Heart right ventricle (tissue), 16 donors: Measurements from ENCODE around the gene CDKN2D. TPM values are rescaled to one million over a fixed set of nuclear protein-coding genes. Genes with fewer than 3 reads are reported as not detected.

Experiments used
- ATAC-seq, 8 donors: fragments of 200-7000 bp; cut with Tn5 transposase; one replicate each; pipeline ENCODE4 v1.9.1; 2020; ENCODE audit warnings: mild to moderate bottlenecking in 8 of 8, moderate library complexity in 8 of 8, moderate number of reproducible peaks in 1 of 8
- DNase-seq, 2 donors: peaks; one replicate each; pipeline ENCODE4 v3.0.0-alpha.2; 2020
- H3K27ac ChIP-seq, 10 donors: fragments of 200-600 bp; sonication (generic) in 2 of 10; one replicate each; pipeline versions ENCODE4 v1.5.0 to v1.8.0; 2020 to 2022; ENCODE audit warnings: mild to moderate bottlenecking in 3 of 10
- H3K27me3 ChIP-seq, 7 donors: fragments of 200-600 bp; one replicate each; pipeline ENCODE4 v1.8.0; 2021 to 2022; ENCODE audit warnings: mild to moderate bottlenecking in 2 of 7
- H3K36me3 ChIP-seq, 9 donors: fragments of 200-600 bp; sonication (generic) in 1 of 9; one replicate each; pipeline versions ENCODE4 v1.5.0 to v1.8.0; 2020 to 2022; ENCODE audit warnings: mild to moderate bottlenecking in 2 of 9
- H3K4me1 ChIP-seq, 9 donors: fragments of 200-600 bp; sonication (generic) in 1 of 9; one replicate each; pipeline versions ENCODE4 v1.5.0 to v1.8.0; 2020 to 2022; ENCODE audit warnings: mild to moderate bottlenecking in 4 of 9
- H3K4me3 ChIP-seq, 10 donors: fragments of 200-600 bp; sonication (generic) in 2 of 10; one replicate each; pipeline versions ENCODE4 v1.5.0 to v1.8.0; 2020 to 2022; ENCODE audit warnings: mild to moderate bottlenecking in 7 of 10, moderate library complexity in 2 of 10
- H3K9me3 ChIP-seq, 11 donors: fragments of 200-600 bp in 10 of 11; sonication (generic) in 2 of 11; one replicate each; pipeline versions ENCODE4 v1.5.0 to v1.8.0; 2013 to 2022; ENCODE audit warnings: mild to moderate bottlenecking in 2 of 11, control low read depth in 1 of 11, moderate library complexity in 1 of 11
- WGBS, 2 donors: extraction: QIAGEN DNeasy Blood & Tissue Kit; methylation state at CpG; one replicate each; pipeline ENCODE4 v1.1.7; 2013; ENCODE audit warnings: inconsistent platforms in 1 of 2; 5-methylcytosine and 5-hydroxymethylcytosine counted together
- intact Hi-C, 10 donors: fragments of 100-400 bp; cut with DNase I; formaldehyde crosslinking; loops; one replicate each; pipeline versions ENCODE4 v1.11.1 to v1.14.2; 2022
- polyA plus RNA-seq, 2 donors: library from polyadenylated mRNA; stranded (reverse); fragments of 200-250 nt; gene quantifications; one replicate each; pipeline ENCODE4 v1.2.3, GENCODE V29; 2013
- total RNA-seq, 10 donors: library from RNA; stranded (reverse); fragmentation: NEBNext Ultra II Directional in 3 of 10; extraction: Animal tissue kit (Norgen Biotek cat#: 25700) in 3 of 10; gene quantifications; one replicate each; pipeline versions ENCODE4 v1.2.1 to v1.2.4, GENCODE V29; 2021 to 2023
- TF ChIP-seq, protein P1 (sequence below), 9 donors: fragments of 200-600 bp; sonication (generic) in 2 of 9; IDR thresholded peaks; one replicate each; pipeline versions ENCODE4 v1.5.0 to v1.8.0; 2021 to 2022; ENCODE audit warnings: antibody characterized with exemption in 9 of 9, mild to moderate bottlenecking in 5 of 9, moderate library complexity in 1 of 9
- donor health status: Arrhythmogenic right ventricular cardiomyopathy.
- donor health status: ischemic (EF 13 %, LVEDD 7.1; RV severe dilation, severe dysfunction).
- donor health status: healthy with polysubstance abuse.
- donor health status: DM: no; HTN: yes; CAD: no.
- donor health status: DM: no; HTN: no; CAD: no.
- donor health status: ischemic (EF 25% LVEDD 6.9; RV normal size, moderate dysfunction).
- donor health status: ischemic (EF 25% LVEDD 5.7; RV mildly dilated, moderate dysfunction).
- donor health status: healthy.
- donor health status: DM: yes; HTN: yes; CAD: no.
- donor health status: Ischemic cardiomyopathy.
- donor health status: ischemic (EF 35%, LVEDD 5.7; RV mildly dilated, moderate dysfunction).
- donor health status: nonischemic (EF 11% LVEDD 7.7; RV severe dilation, severe dysfunction).
- donor health status: DM: yes; HTN: yes; CAD: no.
- donor health status: PGD.
- donor health status: ischemic (EF 29% LVEDD 5.4; RV normal size, mild dysfunction).
- donor health status: nonischemic (EF 23%, LVEDD 6.1; RV moderate dilation, normal function).

Gene CDKN2D
- total and polyA plus RNA-seq, 12 donors: 5.7 to 25.6 (median 10.3) TPM

DNA sequence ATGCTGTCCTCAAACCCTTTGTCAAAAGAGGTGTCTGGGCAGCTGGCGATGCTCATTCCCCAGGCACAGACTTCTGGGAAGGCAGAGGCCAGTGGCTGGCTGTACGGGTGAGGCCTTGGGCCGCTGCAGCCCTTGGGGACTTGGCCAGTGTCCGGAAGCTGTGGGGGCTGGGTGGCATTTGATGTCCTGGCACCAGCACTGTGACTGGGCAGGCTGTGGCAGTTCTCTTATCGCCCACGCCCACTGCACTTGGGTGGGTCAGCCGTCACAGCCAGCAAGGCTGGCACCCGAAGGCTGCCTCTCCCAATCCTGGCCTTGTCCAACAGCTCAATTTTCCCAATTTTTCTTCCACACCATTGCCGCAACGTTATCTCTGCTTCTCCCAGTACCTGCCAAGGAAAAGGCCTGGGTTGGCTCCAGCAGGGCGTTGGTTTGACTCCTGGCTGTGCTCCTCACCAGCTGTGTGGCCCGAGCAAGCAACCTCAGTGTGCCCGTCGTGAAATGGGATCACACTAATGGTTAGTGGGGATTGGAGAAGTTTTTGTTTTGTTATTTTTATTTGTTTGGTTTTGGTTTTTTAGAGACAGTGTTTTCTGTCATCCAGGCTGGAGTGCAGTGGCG, 43.8 kb upstream of the CDKN2D start:
- peak; percentile 90 to 99 (median 98) for ATAC-seq

DNA sequence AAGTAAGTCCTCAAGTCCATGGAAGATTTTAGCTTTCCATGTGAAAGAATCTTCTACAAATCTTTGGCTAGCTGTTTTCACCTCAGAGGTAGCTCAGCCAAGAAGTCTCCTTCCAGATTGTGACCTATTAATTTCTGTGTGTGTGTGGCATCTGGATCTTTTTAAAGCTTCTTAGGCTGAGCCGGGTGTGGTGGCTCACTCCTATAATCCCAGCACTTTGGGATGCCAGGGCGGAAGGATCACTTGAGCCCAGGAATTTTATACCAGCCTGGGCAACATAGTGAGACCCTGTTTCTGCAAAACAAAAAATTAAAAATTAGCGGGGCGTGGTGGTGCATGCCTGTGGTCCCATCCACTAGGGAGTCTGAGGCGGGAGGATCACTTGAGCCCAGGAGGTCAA, 43.1 kb upstream of the CDKN2D start:
- ATAC-seq (peak in 1 of 8 donors; percentile 25), DNase-seq (no peak)
- TF ChIP-seq, protein P1, sequence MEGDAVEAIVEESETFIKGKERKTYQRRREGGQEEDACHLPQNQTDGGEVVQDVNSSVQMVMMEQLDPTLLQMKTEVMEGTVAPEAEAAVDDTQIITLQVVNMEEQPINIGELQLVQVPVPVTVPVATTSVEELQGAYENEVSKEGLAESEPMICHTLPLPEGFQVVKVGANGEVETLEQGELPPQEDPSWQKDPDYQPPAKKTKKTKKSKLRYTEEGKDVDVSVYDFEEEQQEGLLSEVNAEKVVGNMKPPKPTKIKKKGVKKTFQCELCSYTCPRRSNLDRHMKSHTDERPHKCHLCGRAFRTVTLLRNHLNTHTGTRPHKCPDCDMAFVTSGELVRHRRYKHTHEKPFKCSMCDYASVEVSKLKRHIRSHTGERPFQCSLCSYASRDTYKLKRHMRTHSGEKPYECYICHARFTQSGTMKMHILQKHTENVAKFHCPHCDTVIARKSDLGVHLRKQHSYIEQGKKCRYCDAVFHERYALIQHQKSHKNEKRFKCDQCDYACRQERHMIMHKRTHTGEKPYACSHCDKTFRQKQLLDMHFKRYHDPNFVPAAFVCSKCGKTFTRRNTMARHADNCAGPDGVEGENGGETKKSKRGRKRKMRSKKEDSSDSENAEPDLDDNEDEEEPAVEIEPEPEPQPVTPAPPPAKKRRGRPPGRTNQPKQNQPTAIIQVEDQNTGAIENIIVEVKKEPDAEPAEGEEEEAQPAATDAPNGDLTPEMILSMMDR (IDR thresholded peaks at IDR 0.05): no peak
- H3K4me3 ChIP-seq: no peak overlapping the region
- 76 to 78% methylated on average over 5 of the region's 5 CpGs for WGBS, 2 donors
- peak overlapping the region; percentile 58 to 84 (median 74) for H3K27ac ChIP-seq
- H3K36me3 ChIP-seq: peaks cover 0 to 5% (median 0%) of the 10 kb centered on the region in 9 donors
- peaks cover 15 to 59% (median 44%) of the 10 kb centered on the region in 9 donors for H3K4me1 ChIP-seq
- no peaks in the 10 kb centered on the region for H3K27me3 ChIP-seq
- H3K9me3 ChIP-seq: no peaks in the 10 kb centered on the region
- intact Hi-C loops: no loop called here

More for the DNA sequence above, 43.8 kb upstream of the CDKN2D start:
- WGBS, 2 donors: 32 to 40% methylated on average over 15 of the region's 15 CpGs
- intact Hi-C loops: loop anchor here in 1 of 10 donors (1.0 kb wide), 1 partner anchor 13 kb away; the partner anchor contains the start of gene SLC44A2
- TF ChIP-seq, protein P1 (IDR thresholded peaks at IDR 0.05): no peak
- Histone ChIP-seq H3K4me3 (peak overlapping the region in 1 of 10 donors; percentile 21), H3K9me3 (no peaks in the 10 kb centered on the region), H3K27me3 (no peaks in the 10 kb centered on the region), H3K27ac (peak overlapping the region; percentile 58 to 84 (median 74)), H3K4me1 (peaks cover 15 to 60% (median 49%) of the 10 kb centered on the region in 9 donors), H3K36me3 (peaks cover 0 to 5% (median 0%) of the 10 kb centered on the region in 9 donors)
- DNase-seq: peak; percentile 84 to 86

DNA sequence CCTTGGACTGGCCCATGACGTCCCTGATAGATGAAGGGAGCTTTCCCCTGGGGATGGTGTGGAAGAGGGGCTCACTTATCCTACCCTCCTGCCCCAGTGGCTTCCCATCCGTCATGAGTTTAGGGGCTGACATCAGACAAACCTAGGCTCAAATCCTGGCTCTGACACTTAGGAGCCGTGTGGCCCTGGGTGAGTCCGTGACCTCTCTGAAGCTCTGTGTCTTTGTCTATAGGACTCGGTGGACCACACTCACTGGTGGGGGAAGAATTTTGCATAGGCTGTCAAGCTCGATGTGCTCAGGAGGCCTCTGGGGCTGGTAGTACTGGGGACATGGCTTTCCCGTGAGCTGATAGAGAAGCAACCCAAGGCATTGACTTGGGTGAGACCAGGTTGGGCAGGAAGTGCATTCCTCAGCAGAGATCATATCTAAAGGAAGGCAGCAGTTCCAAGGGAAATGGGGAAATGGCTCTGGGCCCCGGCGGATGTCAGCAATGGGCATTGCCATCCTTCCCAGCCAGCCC, 35.7 kb upstream of the CDKN2D start:
- peak; percentile 33 to 37 for DNase-seq
- H3K4me1 ChIP-seq: peaks cover 0 to 41% (median 36%) of the 10 kb centered on the region in 9 donors
- TF ChIP-seq, protein P1 (IDR thresholded peaks at IDR 0.05): no peak
- ATAC-seq: peak in 6 of 8 donors; percentile 12 to 37 (median 29)
- no peaks in the 10 kb centered on the region for H3K27me3 ChIP-seq
- intact Hi-C loops: loop anchor here in 1 of 10 donors (5.0 kb wide), 1 partner anchor 33 kb away; no protein-coding TSS in a partner anchor
- 62 to 67% methylated on average over 9 of the region's 9 CpGs for WGBS, 2 donors
- peaks cover 0 to 5% (median 0%) of the 10 kb centered on the region in 11 donors for H3K9me3 ChIP-seq
- H3K27ac ChIP-seq: peak overlapping the region; percentile 91 to 99 (median 98)
- H3K4me3 ChIP-seq: peak overlapping the region in 7 of 10 donors; percentile 92 to 100 (median 100)
- no peaks in the 10 kb centered on the region for H3K36me3 ChIP-seq

DNA sequence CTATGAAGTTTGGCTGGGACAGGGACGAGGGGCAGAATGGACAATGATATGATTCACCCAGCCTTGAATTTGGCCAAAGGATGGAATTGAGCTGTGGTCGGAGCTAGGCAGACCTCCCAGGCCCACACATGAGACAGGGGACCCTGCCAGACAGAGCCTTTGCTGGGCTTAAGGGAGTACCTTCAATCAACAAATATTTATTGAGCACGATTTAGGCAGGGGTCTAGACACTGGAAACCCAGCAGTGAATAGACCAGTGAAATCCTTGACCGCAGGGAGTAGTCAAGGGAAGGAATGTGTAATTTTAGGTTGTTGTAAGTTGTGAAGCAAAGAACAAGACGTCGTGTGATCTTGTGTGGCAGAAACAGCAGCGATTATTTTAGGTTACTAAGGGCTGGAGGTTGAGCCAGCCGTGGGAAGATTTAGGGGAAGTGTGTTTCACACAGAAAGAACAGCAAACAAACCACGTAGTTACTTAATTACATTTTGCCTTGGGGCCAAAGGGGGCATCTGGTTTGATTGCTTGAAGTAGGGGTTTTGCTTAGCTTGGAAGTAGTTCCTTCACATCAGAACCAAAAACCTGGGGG, 35.2 kb upstream of the CDKN2D start:
- TF ChIP-seq, protein P1 (IDR thresholded peaks at IDR 0.05): no peak
- Histone ChIP-seq H3K4me3 (peak overlapping the region in 9 of 10 donors; percentile 92 to 100 (median 100)), H3K4me1 (peaks cover 0 to 41% (median 36%) of the 10 kb centered on the region in 9 donors), H3K27me3 (no peaks in the 10 kb centered on the region), H3K9me3 (peaks cover 0 to 5% (median 0%) of the 10 kb centered on the region in 11 donors), H3K36me3 (no peaks in the 10 kb centered on the region), H3K27ac (peak overlapping the region; percentile 91 to 99 (median 98))
- WGBS, 2 donors: 30 to 41% methylated on average over 9 of the region's 9 CpGs
- ATAC-seq: peak in 3 of 8 donors; percentile 12 to 40 (median 23)
- DNase-seq: no peak
- intact Hi-C loops: loop anchor here in 1 of 10 donors (5.0 kb wide), 1 partner anchor 33 kb away; no protein-coding TSS in a partner anchor
